Activated CD4-positive, alpha-beta T cell treated with anti-CD3 and anti-CD28 coated beads, Interleukin-10, Interleukin-2, amounts not matched to agents 100 ng/mL and 50 ng/mL, durations not matched to agents 16 hours and 8 hours (primary cell): ENCODE measurements around the gene INPP5B.

ENCODE experiments used
- DNase-seq: peaks from one replicate; pipeline ENCODE4 v3.0.0-alpha.2; 2020

INPP5B gene

DNA sequence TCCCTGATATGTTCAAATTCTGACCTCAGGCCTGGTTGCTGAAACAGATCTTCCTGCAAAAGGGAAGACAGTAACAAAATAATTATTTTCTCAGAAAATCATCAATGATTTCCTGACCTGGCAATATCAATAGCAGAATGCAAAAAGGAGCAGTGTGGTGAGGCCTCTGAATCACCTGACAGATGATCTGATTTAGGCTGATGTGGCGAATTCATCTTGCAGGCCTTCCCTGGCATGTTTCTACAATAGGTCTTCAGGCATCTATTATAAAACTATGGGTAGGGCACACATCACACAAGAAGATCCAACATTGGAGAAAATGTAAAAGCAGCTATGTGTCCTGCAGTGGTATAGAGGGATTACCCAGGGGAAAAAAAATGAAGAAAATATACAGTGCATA lies 80.4 kb downstream of the INPP5B start:
- no peak for DNase-seq

DNA sequence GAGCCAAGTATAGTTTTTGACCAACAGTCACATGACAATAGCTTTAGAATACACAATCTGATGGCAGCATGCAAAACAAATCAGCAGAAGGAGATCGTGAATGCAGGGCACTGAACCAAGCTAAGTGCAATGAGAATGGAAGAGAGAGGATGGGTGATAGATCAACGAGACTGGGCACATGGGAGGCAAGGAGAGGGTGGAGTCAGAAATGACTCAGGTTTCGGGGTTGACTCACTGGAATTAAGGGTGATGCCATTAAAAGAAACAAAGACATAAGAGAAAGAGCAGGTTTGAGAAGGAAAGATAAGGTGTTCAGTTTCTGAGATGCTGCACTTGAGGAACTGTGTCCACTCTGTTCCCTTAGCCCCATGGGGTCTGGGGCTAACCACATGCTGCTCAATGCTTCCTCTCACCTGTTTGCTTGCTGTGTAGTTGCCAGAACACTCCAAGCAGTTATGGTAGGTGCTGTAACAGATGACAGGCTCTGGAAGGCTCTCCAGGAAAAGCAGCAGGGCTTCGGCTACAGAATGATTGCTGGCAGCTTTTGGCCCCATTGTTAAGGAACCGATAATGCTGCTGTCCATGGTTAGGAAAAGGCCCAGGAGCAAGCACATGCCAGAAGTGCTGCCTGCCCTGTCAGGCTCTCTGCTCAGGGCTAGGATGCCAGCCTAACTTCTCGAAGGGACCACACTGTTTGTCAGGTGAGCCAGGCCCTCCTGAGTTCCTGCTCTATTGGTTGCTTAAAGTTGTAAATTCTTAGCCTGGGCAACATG lies 81.3 kb downstream of the INPP5B start:
- DNase-seq = peak; percentile 67

DNA sequence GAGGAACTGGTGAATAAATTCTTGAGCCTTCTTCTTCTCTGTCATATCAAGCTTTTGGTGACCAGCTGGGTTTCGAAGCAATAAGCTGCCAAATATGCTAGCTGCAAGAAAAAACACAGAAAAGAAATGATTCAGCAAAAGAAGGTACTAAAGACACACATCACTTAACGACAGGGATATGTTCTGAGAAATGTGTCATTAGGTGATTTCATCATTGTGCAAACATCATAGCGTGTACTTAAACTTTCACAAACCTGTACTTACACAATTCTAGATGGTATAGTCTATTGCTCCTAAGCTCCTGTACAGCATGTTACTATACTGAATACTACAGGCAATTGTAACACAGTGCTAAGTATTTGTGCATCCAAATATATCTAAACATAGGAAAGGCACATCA lies 84.5 kb downstream of the INPP5B start:
- peak; percentile 72 for DNase-seq

DNA sequence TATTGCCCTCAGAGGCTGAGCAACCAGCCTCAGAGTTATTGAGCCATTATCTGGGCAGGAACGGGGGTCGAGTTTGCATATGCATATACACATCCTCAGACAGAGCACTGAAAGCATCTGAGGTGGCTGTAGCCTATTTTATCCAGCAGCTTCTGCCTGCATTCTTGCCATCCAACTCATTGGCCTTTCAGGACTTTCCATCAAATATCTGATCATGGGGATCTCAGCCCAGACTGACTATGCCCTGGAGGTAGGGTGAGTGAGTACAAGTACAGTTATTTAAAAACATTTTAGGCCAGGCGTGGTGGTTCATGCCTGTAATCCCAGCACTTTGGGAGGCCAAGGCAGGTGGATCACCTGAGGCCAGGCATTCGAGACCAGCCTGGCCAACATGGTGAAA lies 85.7 kb downstream of the INPP5B start:
- no peak for DNase-seq

DNA sequence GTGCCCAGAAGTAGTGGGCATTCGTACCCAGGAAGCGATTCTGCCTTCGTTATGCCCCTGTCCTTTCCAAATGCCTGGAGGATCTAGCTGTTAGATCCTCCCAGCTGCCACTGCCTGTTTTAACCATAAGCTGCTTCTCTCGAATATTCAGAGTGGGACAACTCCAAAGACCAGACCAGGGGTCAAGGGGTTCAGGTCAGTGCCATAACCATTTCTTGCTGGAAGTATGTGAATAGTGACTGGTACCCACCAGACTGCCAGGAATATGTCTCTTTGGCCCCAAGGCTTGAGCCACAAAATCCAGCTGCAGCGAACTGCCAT lies 86.5 kb downstream of the INPP5B start:
- no peak for DNase-seq

DNA sequence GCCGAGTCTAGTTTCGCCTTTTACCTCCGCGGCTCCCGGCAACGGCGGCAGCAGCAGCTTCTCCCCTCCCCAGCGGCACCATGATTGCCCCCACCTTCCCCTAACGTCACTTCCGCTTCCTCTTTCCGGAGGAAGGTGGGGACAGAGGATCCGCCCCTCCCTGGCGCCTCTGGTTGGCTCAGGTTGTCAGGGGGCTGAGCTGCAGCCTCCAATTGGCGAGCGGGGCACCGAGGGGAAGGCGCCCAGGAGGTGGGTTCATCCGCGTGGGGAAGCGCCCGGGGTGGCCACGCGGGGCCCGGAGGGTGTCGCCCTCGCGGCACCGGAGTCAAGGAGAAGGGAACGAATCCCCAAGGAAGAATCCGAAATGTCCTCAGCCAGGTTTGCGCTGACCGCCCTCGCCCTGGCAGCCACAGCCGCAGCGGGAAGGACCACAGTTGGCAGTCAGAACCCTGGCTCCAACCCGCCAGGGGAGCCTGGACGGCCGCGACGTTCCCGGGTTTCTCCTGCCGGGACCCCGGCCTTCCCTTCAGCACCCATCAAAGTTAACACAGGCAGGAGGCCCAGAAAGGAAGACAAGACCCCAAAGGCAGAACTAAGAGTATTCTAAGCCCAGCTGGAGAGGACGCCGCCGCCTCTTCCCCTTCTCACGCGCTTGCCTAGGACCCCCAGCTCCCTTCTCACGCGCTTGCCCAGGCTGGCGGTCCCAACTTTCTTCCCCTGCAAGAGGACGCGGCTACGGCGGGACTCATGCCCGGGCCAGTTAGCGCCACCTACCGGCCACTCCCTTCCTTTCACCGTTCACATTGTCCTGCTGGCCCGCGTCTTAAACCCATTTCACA lies 87.1 kb downstream of the INPP5B start, which contains the start of gene MTF1:
TSS of gene MTF1 (minus strand) at position 86 of the 839 bp plus-strand sequence. CDS start 1,934 bp downstream, outside the sequence.
- DNase-seq = peak; percentile 99

DNA sequence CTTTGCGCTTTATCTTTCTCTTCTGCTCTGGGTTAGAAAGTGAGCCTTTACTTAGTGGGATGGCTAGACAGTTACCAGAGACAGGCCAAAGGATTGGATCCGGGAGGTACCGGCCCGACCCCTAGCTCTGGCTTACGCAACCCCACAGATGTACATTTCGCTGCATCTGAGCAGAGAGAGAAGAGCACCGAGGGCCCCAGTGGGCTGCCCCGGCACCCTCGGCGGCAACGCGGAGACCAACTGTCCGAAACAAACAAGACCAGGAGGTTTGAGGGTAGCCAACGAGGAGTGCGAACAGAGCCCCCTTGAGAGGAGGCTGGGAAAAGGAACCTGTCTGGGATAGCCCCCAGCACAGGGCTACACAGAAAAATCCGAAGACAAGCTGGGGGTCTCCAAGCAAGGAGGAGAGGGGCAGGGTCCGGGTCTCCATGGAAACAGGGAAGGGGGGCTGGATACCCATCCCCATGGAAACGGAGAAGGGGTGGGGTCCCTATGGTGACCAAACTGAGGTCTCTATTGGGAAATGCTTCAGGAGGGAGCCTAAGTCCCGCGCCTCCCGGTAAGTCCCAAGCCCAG lies 87.8 kb downstream of the INPP5B start:
- no peak for DNase-seq

DNA sequence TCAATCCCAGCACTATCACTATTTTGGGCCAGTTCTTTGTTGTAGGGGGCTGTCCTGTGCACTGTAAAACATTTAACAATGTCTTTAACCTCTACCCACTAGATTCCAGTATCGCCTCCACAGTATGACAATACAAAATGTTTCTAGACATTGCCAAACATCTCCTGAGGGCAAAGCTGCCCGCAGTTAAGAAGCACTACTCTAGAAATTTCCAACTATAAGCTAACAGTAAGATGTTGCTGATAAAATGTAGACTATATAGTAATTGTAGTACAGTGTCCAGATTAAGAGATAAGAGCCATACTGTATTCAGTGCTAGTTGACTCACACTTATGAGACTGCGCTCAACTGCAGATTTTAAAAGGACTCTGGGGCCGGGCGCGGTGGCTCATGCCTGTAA lies 92.4 kb downstream of the INPP5B start:
- DNase-seq = no peak

DNA sequence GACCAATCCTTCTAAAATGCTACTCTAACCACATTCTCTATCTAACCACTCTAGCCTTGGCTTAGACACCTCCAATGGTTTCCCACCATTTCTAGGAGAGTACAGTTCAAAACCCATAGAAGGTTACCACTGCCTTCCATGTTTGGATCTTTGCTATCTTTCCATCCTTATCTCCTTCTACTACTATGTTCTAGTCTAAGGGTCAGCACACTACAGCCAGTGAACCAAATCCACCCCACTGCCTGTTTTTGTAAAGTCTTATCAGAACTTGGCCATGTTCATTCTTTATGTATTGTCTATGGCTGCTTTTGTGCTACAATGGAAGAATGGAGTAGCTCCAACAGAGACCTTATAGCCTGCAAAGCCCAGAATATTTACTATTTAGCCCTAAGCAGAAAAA lies 93.7 kb downstream of the INPP5B start:
- DNase-seq = no peak

DNA sequence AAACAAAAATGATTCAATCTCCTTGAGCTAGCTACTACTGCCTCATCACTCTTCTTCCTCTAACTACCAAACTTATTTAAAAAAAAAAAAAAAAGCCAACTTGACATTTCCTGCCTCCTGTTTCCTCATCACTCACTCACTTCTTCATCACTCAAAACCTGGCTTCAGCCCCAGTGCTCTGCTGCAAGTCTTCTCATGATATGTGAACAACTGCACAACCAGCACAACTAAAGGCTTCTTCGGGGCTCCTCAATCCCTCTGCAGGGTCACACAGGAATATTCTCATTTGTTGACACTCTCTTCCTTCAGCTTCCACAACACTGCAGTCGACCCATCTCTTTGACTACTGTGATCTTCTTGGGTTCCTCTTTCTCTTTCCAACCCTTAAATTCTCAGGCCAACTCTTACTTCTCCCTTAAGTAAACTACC lies 95.1 kb downstream of the INPP5B start:
- peak; percentile 17 for DNase-seq

DNA sequence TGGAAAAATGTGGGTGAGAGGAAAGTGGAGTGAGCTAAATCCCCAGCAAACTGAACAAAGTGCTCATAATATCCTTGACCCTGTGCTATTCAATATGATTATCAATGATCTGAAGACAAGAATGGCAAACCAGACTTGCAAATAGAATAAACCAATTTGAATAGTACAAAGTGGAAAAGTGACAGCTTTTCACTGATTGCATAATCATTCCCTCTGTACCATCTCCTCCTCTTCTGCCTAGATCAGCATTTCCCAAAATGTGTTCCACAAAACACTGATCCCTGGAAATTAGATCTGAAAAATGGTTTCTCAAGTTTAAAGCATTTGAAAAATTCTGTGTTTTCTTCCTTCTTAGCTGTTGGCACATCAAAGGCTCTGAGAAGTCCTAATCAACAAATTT lies 95.6 kb downstream of the INPP5B start:
- DNase-seq = no peak

DNA sequence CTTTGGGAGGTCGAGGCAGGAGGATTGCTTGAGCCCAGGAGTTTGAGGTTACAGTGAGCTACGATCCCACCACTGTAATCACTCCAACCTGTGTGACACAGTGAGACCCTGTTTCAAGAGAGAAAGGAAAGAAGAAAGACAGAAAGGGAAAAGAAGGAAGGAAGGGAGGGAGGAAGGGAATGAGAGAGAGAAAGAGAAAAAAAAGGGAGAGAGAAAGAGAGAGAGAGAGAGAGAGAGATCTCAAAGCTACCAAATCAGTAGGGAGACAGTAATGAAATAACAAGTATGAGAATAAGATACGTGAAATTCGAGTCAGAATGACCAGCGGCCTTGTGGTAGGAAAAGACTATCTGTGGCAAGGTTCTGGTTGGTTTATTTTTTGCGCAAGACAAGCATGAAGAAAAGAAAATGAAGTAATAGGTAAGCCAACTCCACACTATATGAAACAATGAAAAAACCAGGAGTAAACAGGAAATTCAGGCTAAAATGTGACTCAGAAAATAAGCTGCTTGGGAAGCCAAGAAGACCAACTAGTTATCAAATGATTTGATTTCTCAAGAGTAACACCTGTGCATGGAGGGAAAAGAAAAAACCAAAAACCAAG lies 96.4 kb downstream of the INPP5B start:
- no peak for DNase-seq

DNA sequence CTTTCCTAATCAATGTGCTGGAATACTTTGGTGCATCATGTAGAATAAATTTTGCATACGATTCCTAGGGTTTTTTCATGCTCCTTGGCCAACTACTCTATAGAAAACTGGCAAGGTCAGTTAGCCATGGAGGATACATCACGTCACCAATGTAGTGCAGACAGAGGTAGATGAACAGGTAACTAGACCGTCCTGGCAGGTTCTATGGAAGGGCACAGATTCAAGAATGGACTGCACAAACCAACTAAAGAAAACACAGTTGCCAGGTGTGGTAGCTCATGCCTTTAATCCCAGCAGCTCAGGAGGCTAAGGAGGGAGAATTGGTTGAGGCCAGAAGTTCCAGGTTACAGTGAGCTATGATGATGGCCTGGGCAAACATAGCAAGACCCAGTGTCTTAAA lies 97.4 kb downstream of the INPP5B start:
- no peak for DNase-seq

DNA sequence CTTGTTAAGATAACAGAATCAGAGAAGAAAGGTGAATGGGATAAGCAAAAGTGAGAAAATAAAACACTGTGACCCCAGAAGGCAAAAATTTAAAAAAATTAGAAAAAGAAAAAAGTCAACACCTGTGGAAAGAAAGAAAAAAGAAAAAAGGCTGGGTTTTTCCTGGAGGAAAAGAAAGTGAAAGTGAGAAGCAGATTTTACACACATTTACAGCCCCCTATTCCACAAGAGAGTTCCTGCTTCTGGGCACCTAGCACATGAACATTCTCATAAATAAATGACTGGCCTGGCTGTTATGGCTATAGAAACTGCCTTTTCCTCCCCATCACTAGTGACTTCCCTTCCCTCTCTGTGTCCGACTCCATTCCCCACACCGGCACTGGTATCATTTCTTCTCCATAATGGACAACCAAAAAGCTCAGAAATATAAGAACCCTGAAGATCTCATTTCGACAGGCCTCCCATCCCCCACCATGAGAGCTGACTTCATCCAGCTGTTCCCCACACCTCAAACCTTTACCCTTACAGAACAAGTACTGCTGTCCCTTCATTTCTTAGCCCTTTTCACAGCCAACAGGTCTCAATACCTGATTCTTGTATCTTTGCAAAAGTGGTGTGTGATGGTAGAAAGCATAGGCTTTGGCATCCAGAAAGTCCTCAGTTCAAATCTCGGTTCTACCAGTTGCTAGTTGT lies 100.1 kb downstream of the INPP5B start:
- DNase-seq = no peak

DNA sequence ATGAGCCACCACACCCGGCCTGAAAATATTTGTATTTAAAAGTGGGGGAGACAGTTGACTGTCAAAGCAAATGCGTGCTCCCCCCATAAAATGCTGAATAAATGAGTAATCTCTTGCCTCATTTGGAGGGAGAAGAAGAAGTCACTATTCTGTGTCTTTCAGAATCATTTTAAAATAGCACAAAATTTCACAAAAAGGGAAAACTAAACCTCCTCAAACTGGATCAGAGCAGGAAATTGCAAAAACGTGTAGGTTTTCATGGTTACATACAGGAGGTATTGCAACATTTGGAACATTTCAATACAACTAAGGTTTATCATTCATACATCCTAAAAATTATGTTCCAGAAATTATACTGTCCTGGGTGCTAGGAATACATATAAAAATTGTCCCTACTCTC lies 101.1 kb downstream of the INPP5B start:
- DNase-seq = no peak

DNA sequence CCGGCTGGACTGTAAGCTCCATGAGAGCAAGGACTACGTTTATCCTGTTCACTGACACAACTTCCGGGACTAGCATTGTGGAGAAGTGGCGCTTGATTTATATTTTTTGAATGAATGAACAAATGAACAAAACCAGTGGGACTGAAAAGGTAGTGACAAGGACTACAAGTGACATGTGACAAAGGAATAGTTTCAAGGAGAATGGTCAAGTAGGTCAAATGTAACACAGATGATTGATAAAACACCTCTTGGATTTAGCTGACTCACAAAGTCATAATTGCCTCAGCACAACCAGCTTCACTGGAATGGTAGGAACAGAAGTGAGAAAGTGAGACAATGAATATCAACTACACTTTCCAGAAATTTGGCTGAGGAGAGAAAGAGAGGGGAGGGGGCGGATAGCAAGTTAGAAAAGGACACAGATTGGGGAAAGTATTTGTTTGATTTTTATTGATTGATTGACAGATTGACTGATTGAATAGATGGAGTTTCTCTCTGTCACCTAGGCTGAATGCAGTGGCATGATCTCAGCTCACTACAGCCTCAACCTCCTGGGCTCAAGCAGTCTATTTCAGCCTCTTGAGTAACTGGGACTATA lies 101.7 kb downstream of the INPP5B start:
- DNase-seq = no peak

DNA sequence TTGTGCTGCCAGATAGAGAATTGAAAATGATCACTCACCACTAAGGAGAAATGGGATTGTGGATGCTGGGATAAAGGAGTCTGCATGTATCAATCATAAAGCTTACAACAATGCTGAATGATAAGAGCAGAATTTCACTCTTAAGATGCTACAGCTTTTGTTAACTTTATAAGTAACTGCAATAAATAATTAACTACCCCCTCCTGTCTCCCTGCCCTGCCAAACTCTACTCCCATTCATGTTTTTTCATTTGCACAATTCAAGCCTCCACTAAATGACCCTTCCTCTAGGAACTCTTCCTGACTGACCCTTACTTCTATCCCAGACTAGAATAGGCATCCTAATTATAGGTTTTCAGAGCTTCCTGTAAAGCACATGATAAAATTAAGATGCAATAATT lies 102.3 kb downstream of the INPP5B start:
- DNase-seq = no peak

DNA sequence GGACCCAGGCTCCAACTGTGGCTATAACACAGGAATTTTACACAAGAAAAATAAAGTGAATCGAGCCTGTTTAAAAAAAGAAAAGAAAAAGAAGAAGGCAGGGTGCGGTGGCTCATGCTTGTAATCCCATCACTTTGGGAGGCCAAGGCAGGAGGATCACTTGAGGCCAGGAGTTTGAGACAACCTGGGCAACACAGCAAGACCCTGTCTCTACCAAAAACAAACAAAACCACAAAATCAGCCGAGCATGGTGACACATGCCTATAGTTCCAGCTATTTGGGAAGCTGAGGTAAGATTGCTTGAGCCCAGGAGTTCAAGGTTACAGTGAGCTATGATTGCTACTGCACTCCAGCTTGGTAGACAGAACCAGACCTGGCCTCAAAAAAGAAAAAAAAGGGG lies 105.2 kb downstream of the INPP5B start:
- no peak for DNase-seq

DNA sequence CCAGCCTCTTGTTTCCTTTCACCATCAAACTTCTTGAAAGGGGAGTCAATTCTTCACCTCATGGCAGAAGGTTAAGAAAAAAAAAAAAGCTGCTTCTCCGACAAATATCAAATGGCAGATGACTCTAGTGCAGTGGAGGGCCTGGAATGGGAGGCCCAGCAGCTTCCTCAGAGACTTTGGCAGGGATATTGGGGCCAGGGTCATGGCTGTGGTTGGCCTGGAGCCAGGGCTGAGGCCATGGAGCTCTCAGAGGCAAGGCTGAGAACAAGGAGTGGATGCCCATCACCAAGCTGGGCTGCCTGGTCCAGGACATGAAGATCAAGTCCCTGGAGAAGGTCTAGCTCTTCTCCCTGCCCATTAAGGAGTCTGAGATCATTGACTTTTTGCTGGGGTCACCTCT lies 106.1 kb downstream of the INPP5B start:
- DNase-seq = no peak

DNA sequence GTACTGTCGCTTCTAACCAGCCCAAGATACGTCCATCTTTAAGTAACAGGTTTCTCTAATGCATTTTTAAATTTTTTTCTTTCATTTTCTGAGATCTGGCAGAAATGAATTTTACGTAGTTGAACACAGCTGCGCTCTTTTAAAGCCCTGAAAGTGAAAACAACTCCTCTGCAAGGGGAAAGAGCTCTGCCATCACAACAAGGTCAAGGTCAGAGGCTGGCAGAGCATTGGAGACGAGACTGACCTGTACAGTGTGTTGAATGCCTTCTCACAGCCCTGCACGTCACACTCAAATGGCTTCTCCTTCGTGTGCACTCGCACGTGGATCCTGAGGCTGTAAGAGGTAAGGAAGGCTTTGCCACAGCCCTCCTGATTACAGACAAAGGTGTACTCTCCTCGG lies 107.2 kb downstream of the INPP5B start:
- no peak for DNase-seq

DNA sequence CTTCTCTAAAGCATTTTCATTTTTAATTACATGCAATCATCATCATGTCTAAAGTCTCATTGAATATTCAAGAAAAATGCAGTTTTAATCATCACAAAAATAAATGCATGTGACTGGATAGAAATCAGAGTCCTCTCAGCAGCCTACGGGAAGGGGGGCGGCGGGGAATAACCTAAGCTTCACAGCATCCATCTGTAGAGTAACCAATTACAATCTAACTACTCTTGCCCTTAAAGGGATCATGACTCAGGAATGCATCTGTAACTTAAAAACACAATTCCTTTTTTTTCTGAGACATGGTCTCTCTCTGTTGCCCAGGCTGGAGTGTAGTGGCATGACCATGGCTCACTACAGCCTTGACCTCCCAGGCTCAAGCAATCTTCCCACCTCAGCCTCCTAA lies 110.1 kb downstream of the INPP5B start:
- DNase-seq = no peak

DNA sequence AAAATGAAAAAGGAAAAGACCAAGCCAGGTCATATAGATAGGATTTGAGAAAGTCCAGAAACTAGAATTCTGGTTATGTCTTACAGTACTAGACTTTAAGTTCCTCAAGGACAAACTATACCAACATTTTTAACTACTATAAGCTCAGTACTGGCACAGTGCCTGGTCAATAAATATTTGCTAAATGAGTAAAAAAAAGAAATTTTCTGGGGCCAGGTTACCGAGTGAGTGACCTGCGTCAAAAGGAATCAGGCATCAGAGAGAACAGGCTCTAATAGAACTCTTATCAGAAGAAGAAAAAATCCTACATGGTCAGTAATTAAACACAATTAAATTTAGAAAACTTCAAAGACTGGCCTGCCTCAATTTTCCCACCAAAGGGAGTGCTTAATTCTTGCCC lies 115.0 kb downstream of the INPP5B start:
- no peak for DNase-seq

DNA sequence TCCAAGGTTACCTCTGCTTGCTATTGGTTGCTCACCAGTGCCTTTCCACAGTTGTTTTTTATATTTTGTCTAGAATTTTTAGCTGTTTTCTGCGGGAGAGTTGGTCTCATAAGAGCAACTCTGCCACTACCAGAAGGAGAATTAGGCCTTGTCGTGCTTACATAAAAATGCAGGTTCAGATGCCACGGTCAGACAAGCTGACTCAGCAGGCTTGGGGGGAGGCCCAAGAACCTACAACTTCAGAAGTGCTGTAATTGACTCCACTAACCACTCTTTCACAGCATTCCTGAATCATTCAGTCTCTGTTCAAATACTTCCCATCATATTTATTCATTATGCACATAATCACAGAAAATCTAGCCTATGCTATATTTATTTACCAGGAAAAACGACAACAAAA lies 115.7 kb downstream of the INPP5B start:
- no peak for DNase-seq
